ENCODE measurements around the gene FNIP1. TPM values are rescaled to one million over a fixed set of nuclear protein-coding genes. Genes with fewer than 3 reads are reported as not detected.

Gene FNIP1
- polyA plus RNA-seq, 1 experiment, result 15.8 TPM

DNA sequence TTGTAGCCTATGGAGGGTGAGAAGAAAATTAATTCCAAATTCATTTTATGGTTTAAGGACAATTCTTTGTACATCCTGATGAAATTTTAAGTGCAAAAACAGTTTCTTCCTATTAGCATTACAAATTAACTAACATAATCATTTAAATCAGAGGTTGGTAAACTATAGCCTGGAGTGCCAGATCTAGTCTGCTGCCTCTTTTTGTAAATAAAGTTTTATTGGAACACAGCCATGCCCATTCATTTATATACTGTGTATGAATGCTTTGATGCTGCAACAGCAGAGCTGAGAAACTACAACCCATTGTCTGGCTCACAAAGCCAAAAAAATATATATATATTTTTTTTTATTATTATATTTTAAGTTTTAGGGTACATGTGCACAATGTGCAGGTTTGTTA, 80.2 kb downstream of the FNIP1 start:
- DNase-seq (ENCODE audit: low read depth, low spot score), result no peak
- no peaks in the 10 kb centered on the region for H3K27me3 ChIP-seq (ENCODE audit: control insufficient read depth, insufficient read depth, low read length)
- ChIA-PET POLR2A (no interaction called here), CTCF (interaction anchor here (1.5 kb wide), 1 partner anchor 127 kb away, joined by 6 read pairs; no protein-coding TSS in a partner anchor)
- TF ChIP-seq, protein P1, sequence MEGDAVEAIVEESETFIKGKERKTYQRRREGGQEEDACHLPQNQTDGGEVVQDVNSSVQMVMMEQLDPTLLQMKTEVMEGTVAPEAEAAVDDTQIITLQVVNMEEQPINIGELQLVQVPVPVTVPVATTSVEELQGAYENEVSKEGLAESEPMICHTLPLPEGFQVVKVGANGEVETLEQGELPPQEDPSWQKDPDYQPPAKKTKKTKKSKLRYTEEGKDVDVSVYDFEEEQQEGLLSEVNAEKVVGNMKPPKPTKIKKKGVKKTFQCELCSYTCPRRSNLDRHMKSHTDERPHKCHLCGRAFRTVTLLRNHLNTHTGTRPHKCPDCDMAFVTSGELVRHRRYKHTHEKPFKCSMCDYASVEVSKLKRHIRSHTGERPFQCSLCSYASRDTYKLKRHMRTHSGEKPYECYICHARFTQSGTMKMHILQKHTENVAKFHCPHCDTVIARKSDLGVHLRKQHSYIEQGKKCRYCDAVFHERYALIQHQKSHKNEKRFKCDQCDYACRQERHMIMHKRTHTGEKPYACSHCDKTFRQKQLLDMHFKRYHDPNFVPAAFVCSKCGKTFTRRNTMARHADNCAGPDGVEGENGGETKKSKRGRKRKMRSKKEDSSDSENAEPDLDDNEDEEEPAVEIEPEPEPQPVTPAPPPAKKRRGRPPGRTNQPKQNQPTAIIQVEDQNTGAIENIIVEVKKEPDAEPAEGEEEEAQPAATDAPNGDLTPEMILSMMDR (IDR thresholded peaks at IDR 0.05; ENCODE audit: low read depth, low read length), result no peak
- H3K4me3 ChIP-seq (ENCODE audit: low read depth, low read length), result no peak overlapping the region
- no peaks in the 10 kb centered on the region for H3K9me3 ChIP-seq (ENCODE audit: control insufficient read depth, insufficient read depth, low read length)
- no peak overlapping the region for H3K27ac ChIP-seq (ENCODE audit: low read depth, low read length)

DNA sequence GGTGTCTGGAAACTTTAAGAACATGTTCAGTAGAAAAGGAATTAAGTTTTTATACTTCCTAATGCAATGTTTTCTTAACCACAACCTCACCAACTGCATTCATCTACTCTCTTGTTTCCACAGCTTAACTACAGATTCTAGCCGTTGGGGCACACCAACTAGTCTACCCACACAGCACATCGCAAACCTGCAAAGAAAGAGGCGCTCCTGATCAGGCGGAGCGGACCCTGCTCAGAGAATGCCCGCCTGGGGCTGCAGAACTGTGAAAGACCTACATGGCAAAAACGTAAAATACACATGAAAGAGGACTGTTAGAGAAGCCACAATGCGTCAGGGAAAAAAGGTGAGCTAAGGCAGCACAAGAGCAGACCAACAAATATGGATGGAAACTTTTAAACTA, 86.4 kb downstream of the FNIP1 start:
- Histone ChIP-seq H3K27me3 (ENCODE audit: control insufficient read depth, insufficient read depth, low read length) (no peaks in the 10 kb centered on the region), H3K4me3 (ENCODE audit: low read depth, low read length) (no peak overlapping the region), H3K27ac (ENCODE audit: low read depth, low read length) (no peak overlapping the region), H3K9me3 (ENCODE audit: control insufficient read depth, insufficient read depth, low read length) (no peaks in the 10 kb centered on the region)
- TF ChIP-seq, protein P1 (IDR thresholded peaks at IDR 0.05; ENCODE audit: low read depth, low read length), result no peak
- CTCF ChIA-PET, result interaction anchor here (1.0 kb wide), 1 partner anchor 9 kb away, joined by 3 read pairs; no protein-coding TSS in a partner anchor
- DNase-seq (ENCODE audit: low read depth, low spot score), result no peak
- POLR2A ChIA-PET, result no interaction called here

DNA sequence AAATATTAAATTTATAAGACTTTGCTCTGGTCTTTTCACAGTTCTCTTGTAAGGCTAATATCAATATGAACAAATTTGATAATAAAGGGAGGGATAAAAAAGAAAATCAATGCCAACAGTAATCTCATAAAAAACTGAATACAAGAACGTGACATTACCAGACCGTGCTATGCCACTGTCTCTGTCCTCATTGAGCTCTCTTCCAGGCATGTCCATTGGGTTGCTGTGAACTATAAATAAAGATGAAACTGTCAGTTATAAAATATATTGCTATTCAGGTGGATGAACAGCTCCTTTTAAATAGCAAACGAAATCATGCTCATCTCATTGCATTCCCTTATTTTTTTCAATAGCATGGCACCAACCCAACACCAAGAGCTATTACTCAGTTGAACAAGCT, 87.8 kb downstream of the FNIP1 start:
- POLR2A ChIA-PET, result no interaction called here
- Histone ChIP-seq H3K4me3 (ENCODE audit: low read depth, low read length) (no peak overlapping the region), H3K27me3 (ENCODE audit: control insufficient read depth, insufficient read depth, low read length) (no peaks in the 10 kb centered on the region), H3K27ac (ENCODE audit: low read depth, low read length) (no peak overlapping the region), H3K9me3 (ENCODE audit: control insufficient read depth, insufficient read depth, low read length) (no peaks in the 10 kb centered on the region)
- CTCF ChIA-PET, result interaction anchor here (0.9 to 1.5 kb wide), 3 partner anchors 18 to 356 kb away, joined by 3 to 6 read pairs (median 3); no protein-coding TSS in a partner anchor
- TF ChIP-seq, protein P1 (IDR thresholded peaks at IDR 0.05; ENCODE audit: low read depth, low read length), result no peak
- no peak for DNase-seq (ENCODE audit: low read depth, low spot score)

DNA sequence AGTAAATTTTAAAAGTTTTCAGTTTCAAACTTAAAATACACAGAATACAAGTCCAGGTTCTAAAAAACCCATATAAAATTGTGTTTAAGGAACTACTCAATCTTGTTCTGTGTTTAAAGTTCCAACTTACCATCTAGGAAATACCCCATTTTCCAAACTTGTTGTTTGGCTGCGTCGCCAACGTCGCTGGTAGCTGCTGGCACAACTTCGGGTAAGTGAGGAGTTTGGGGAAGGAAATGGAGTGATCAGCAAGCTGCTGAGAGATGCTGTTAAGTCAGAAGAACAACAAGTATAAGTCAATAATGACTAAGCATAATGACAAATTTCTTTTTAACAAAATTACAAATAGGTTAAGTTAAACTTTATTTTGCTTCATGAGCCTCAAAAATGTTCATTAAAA, 90.5 kb downstream of the FNIP1 start:
- Histone ChIP-seq H3K4me3 (ENCODE audit: low read depth, low read length) (no peak overlapping the region), H3K27me3 (ENCODE audit: control insufficient read depth, insufficient read depth, low read length) (no peaks in the 10 kb centered on the region), H3K9me3 (ENCODE audit: control insufficient read depth, insufficient read depth, low read length) (no peaks in the 10 kb centered on the region), H3K27ac (ENCODE audit: low read depth, low read length) (no peak overlapping the region)
- ChIA-PET CTCF (interaction anchor here (1.6 kb wide), 1 partner anchor 117 kb away, joined by 5 read pairs; no protein-coding TSS in a partner anchor), POLR2A (no interaction called here)
- no peak for DNase-seq (ENCODE audit: low read depth, low spot score)
- TF ChIP-seq, protein P1 (IDR thresholded peaks at IDR 0.05; ENCODE audit: low read depth, low read length), result no peak

DNA sequence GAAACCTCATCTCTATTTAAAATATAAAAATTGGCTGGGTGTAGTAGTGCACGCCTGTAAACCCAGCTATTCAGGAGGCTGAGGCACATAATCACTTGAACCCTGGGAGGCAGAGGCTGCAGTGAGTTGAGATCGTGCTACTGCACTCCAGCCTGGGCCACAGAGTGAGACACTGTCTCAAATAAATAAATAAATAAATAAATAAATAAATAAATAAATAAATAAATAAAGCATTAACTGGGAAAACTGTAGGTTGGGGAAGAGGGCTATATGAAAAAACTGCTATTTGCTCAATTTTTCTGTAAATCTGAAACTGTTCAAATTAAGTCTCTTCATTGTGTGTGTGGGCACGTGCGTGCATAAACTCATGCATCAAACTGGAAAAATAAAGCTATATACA, 101.9 kb downstream of the FNIP1 start:
- no peak for DNase-seq (ENCODE audit: low read depth, low spot score)
- no peaks in the 10 kb centered on the region for H3K27me3 ChIP-seq (ENCODE audit: control insufficient read depth, insufficient read depth, low read length)
- no peaks in the 10 kb centered on the region for H3K9me3 ChIP-seq (ENCODE audit: control insufficient read depth, insufficient read depth, low read length)
- CTCF ChIA-PET, result interaction anchor here (0.6 to 1.8 kb wide), 2 partner anchors 106 to 496 kb away, joined by 3 to 11 read pairs; no protein-coding TSS in a partner anchor
- H3K27ac ChIP-seq (ENCODE audit: low read depth, low read length), result no peak overlapping the region
- TF ChIP-seq, protein P1 (IDR thresholded peaks at IDR 0.05; ENCODE audit: low read depth, low read length), result no peak
- POLR2A ChIA-PET, result no interaction called here
- H3K4me3 ChIP-seq (ENCODE audit: low read depth, low read length), result no peak overlapping the region

All from AG04450 (cell line).